HG03108 (cell line): Measurements from ENCODE around the gene RAD51AP1.
"Not testable (repeated sequence)": the region's sequence is repeated elsewhere in the genome, so short reads cannot be mapped to it uniquely, and the experiment has no call there.

Experiments used
- ATAC-seq: cut with Tn5 transposase; IDR thresholded peaks from one replicate; pipeline ENCODE4 v1.9.1; 2021; ENCODE audit warnings: moderate library complexity; ENCODE audit not compliant: unreplicated experiment

The RAD51AP1 gene, protein sequence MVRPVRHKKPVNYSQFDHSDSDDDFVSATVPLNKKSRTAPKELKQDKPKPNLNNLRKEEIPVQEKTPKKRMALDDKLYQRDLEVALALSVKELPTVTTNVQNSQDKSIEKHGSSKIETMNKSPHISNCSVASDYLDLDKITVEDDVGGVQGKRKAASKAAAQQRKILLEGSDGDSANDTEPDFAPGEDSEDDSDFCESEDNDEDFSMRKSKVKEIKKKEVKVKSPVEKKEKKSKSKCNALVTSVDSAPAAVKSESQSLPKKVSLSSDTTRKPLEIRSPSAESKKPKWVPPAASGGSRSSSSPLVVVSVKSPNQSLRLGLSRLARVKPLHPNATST

DNA sequence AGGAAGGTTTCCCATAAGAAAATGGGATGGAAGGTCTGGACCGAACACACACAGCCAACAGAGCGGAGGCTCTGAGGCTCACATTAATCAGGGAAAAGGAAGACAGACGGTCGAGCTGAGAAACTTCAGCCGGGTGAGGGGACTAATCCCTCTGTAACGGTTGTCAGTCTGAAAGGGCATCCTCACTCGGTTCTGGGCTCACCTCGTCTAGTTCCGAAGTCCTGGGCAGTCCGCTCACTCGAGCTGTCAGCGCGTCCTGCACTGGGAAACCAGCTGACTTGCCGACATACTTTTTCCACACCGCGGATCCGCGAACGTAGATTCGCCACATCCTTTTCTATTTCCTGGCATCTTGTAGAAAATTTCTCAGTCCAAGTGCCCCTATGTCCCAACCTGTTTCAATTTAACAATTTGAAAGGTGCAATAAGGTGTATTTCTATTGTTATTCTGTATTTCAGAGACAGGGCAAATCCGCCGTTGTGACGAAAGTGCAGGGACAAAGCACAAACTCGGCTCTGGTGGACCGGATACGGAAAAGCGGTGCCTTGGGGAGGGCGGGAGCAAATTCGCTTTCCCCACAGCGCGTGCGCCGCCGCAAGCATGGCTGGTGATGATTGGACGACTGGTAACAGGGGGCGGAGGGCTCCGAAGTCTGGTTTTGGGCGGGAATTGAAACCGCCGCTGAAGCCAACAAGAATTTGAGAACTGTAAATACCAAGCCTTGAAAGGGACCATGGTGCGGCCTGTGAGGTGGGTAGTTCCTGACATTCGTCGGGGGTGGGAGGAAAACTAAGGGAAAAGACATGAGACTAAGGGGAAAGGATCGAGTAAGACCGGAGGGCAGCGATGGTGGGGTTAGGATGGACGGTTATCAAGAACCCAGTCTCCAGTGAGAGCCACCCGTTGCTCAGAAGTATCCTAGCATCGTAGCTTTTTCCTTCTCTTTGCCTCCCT, at the start of gene RAD51AP1:
TSS of gene RAD51AP1 (plus strand) at position 684 of the 954 bp plus-strand sequence. CDS start at position 734, 50 bp downstream.
- ATAC-seq, result peak; percentile 71

DNA sequence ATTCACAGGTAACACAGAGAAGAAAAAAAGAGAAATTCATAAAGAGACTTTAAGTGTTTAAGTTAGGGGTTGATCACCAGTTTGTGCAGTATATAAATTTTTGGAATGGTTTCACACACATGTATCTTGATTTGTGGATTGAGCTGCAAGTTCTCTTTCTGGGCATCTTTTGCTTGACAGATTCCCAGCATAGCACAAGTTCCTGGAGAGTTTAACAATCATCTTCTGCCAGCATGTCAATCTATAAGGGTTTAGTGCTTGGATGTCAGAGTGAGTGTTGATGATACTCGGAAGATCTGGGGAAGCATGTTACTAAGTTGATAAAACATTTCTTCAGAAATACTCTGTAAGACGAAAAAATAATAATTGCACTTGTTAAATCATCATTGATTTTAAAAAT, 49.1 kb upstream of the RAD51AP1 start:
- ATAC-seq, result no peak

- ATAC-seq, result no peak
Measured at GRCh38 chr12:4490973-4491372, 47.7 kb upstream of the RAD51AP1 start.

DNA sequence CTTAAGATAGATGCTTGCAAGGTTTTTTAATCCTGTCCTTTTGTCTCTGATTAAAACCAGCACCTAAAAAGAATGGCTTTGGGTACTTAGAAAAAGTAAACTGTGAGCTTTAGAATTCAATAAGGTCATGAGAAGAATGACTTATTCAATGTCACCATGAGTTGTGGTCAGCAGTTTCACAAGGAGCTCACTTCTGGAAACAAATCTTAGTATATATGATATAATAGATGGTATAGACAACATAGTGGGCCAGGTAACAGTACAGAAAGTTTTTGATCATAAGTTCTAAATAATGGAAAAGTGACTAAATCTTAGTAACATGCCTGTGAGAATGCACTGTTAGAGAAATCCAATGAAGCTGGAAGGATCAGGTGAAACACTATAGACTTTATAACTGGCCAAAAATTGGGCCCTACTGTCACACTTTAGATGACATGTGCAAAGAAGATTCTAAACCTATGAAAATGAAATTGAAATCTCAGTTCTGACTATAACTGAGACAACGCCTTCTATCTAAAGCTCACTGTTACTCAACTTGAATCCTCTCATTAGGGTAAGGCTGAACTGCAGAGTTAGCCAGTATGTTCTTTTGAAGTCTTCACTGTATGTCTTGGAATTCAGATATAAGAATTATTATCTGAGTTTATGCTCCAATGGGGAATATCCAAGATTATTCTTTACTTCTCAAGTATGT, 42.4 kb upstream of the RAD51AP1 start:
- ATAC-seq, result peak; percentile 94

GRCh38 chr12:4499186-4499585, 39.5 kb upstream of the RAD51AP1 start:
- ATAC-seq, result no peak

DNA sequence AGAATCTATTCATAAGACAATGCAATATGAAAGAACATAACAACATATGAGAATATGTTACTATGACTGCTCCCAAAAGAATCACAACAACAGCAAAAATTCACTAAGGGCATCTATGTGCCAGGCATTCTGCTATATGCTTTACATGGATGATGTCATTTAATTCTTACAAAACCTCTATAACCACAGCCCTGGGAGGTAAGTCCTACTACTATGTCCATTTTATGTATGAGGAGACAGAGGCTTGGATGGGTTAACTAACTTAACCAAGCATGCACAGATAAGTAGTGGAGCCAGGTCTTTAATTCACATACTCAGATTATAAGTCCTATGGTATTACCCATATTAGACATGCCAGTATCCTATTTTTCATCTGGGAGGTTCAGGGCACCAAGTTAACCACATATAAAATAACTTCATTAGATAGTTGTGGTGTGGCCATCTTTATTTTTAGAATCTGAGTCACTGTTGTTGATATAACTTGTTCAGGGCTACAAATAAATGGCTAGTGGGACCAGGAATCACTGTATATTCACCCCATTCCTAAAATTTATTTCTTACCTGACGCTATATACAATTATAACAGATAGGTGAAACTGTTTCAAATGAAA, 33.2 kb upstream of the RAD51AP1 start:
- no peak for ATAC-seq

DNA sequence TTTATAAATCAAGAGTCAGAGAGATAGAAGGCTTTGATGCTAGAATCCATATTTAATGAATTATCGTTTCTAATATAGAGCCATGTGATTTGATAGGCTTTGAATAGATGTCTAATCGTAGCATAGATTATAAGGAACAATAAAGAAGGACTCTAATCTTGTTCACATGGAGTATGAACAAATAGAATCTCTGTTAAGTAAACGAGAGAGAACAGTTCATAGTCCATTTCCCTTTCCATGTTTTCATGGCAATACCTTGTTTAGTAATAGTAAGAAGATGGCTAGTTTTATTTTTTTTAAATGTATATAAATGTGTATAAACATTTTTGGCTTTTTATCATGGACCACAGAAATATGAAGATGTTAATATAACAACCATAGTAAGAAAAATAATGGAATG, 32.3 kb upstream of the RAD51AP1 start:
- ATAC-seq, result no peak

GRCh38 chr12:4506870-4507269, 31.8 kb upstream of the RAD51AP1 start:
- peak; percentile 94 for ATAC-seq

GRCh38 chr12:4508503-4508902, 30.2 kb upstream of the RAD51AP1 start:
- not testable (repeated sequence) for ATAC-seq

- ATAC-seq, result not testable (repeated sequence)
Measured at GRCh38 chr12:4509269-4509668, 29.4 kb upstream of the RAD51AP1 start.

DNA sequence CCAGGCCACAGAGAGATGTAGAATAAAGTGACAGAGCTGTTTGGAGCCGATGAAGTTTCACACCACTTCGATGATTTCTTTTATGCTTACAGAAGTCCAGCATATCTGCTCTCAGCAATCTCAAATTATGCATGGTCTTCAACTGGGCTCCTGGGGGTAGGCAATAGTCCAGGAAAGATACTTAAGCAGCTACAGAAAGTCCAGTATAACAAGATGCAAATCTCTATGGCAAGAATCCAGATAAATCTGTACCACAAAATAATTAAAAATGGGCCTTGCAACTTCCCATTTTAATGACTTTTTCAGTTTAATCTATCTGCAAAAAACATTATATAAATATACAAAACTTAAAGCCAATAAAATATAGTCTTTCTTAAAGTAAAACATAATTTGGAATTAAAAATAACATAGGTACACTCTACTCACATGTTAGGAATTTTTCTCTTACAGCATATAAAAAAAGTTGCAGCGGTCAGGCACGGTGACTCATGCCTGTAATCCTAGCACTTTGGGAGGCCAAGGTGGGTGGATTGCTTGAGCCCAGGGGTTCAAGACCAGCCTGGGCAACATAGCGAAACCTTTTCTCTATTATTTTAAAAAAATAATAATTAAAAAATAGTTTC, 20.5 kb upstream of the RAD51AP1 start:
- no peak for ATAC-seq

- ATAC-seq, result not testable (repeated sequence)
Measured at GRCh38 chr12:4523443-4523842, 15.2 kb upstream of the RAD51AP1 start.

DNA sequence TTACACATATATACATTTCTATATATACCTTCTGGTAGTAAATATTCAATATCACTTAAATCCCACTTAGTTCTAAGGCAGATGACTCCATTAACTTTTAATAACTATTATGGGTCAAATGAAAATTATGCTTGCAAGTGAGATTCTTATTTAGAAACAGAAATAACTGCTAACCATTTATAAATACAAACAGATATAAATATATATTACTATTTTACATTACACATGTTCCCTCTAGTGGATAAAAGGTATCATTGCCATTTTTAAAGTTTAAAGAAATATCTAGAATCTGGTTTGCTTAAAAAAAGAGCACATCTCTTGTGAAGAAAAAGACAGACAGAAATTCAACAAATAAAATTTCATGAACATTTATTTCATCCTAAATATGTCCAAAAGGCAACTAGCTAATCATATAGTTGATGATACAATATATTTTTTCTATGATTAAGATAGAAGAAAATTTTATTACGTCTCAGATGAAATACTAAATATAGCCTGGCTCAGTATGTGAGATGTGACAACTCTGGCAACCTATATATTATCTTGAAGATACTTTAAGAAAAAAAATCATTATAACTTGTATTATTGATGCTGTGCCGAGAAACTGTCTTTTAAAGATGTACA, 11.7 kb upstream of the RAD51AP1 start:
- ATAC-seq, result no peak

DNA sequence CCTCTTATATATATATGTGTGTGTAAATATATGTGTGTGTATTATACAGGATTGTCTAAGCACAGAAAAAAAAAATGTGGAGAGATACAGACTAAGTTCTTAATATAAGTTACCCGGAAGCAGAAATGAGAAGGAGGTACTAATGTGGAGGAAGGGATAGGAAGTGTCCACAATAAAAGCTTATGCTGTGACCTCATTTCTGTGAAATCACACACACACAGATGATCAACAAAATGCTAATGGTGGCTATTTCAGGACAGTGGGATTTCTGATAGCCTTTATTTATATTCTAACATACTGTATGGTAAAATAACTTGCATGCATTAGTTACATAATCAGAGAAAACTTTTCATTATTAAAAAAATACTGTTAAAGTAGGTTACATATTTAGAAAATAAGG, 8.5 kb upstream of the RAD51AP1 start:
- no peak for ATAC-seq

DNA sequence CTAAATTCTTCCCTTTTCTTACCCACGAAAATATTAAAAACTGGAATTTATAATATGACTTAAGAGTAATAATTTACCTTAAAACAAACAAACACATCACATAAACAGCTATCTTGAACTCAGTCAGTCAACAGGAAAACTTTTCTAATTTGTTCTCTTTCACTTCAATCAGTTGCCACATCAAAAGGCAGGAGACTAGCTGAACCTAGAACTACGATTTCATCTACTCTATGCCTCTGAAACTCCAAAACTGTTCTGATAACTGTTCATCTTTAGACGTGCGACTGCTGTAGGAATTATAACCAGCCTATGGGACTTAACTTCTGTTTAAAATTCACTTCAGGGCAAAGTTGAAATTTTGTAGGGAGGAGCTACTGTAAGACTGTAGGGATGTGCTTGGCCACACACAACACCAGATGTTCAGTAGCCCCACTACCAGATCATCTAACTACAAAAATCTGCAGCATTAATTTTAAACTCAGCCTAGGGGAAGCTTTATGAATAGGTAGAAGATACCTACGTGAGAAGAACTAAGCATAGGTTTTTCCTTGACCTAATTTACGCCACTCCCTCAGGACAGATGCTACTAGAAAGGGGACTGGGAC, 7.6 kb upstream of the RAD51AP1 start:
- ATAC-seq, result no peak

GRCh38 chr12:4535092-4535491, 3.6 kb upstream of the RAD51AP1 start:
- no peak for ATAC-seq

DNA sequence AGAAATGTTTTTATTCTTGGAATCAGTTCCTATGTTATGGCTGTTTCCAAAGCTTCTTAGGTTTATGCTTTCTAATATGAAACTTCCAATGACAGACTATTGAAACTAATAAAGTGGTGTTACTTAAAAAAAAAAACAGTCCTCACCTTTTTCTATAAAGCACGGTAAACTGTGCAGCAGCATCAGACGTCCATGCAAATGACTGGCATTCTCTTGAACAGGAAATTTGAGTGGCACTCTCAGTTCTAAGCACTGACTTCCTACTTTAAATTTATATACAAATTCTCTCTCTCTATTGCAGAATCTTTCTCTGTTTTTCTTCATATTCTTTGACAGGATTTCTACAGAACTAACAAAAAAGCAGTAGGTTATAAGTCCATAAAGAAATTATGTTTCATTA, 2.8 kb upstream of the RAD51AP1 start:
- no peak for ATAC-seq

DNA sequence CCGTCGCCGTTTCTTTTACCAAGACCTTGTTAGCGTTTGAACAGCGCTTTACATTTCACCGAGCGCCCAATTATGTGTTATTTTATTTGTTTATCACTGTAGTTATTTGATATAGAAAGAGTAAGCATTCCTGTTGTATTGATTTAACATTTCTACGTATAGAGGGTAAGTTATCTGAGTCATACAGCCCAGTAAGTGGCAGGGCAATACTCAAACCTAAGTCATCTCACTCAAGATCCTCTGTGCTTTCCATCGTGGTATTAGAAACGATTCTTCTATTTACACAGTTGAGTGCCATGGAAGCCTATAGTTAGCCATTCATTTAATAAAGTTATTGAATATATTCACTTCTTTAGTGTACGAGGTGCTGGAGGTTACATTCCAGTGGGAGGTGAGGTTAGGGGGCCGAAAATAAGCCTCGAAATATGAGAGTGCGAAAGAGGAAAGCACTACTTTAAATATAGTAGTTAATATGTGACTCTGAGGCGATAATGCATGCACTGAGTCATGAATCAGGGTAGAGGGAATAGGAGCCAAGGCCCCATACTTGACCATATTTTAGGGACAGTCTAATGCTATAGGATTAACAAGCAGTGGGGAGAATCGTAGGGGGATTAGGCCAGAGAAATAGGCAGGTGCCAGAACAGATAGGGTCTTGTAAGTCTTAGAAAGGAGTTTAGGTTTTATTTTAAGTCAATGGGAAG, 629 bp downstream of the RAD51AP1 start:
- ATAC-seq, result no peak

DNA sequence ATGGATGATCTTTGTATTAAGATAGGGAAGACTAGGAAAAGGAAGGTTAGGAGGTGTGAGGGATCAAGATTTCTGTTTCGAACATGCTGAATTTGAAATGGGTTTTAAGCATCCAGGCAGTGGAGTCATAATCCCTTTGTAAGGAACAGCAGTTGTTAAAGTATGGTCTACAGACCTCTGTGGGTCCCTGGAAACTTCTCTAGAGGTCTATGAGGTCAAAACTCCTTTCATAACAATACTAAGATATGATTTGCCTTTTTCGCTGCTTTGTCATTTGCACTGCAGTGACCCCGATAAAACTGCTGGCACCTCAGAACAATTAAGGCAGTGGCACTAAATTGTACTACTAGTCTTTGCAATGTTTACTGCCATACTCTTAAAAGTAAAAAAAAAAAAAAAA, 1.5 kb downstream of the RAD51AP1 start:
- ATAC-seq, result no peak
